Measurements from ENCODE around the gene STYX. TPM values are rescaled to one million over a fixed set of nuclear protein-coding genes. Genes with fewer than 3 reads are reported as not detected.

STYX gene
- total RNA-seq, 1 experiment from 2014 or later = 22.8 TPM

DNA sequence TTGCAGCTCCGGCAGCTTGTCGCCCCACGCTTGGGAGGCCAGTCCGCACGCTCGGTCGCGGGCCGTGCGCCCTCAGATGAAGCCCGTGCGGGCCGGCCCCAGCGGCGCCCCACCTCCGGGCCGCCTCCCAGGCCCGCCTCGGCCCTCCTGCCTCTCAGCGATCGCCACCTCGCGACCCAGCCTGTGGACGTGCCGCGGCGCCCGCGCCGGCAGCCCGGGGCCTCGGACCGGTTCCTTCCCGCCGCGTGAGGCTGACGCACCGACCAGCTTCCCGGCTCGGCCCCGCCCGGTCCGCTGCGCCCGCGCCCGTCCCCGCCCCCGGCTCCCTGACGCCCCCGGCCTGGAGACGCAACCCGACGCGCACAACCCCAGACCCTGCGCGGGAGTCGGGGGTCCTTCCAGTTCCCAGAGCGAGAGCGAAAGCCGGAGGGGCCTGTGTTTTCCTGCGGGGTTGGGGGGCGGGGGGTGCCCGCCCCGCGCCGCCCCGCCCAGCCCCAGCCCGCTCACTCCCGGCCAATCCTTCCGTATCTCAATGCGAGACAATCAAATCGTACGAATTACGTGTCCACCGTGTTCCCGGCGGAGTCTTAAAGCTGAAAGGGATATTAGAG, 34.4 kb upstream of the STYX start, which contains the start of gene ERO1A (continued):
- no peak; the same call in 1 of the 2 replicates for TF ChIP-seq FOXP1 (CRISPR knock-in tag; IDR thresholded peaks at IDR 0.05; ENCODE audit: borderline replicate concordance)
- TF ChIP-seq ZNF423 (CRISPR knock-in tag; IDR thresholded peaks at IDR 0.05) = no peak
- no peak for TF ChIP-seq ZNF138 (CRISPR knock-in tag; conservative IDR thresholded peaks at IDR 0.05)
- TF ChIP-seq NFE2L1 (CRISPR knock-in tag; IDR thresholded peaks at IDR 0.05) = no peak
- TF ChIP-seq NR1H2 (CRISPR knock-in tag; IDR thresholded peaks at IDR 0.05) = no peak
- TF ChIP-seq NR3C1 (CRISPR knock-in tag; conservative IDR thresholded peaks at IDR 0.05; ENCODE audit: low read depth) = no peak
- no peak for TF ChIP-seq OVOL2 (CRISPR knock-in tag; IDR thresholded peaks at IDR 0.05; ENCODE audit: borderline replicate concordance)
- TF ChIP-seq, protein P1, sequence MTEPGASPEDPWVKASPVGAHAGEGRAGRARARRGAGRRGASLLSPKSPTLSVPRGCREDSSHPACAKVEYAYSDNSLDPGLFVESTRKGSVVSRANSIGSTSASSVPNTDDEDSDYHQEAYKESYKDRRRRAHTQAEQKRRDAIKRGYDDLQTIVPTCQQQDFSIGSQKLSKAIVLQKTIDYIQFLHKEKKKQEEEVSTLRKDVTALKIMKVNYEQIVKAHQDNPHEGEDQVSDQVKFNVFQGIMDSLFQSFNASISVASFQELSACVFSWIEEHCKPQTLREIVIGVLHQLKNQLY (CRISPR knock-in tag; IDR thresholded peaks at IDR 0.05) = no peak
- no peak for TF ChIP-seq JUN (CRISPR knock-in tag; IDR thresholded peaks at IDR 0.05)

DNA sequence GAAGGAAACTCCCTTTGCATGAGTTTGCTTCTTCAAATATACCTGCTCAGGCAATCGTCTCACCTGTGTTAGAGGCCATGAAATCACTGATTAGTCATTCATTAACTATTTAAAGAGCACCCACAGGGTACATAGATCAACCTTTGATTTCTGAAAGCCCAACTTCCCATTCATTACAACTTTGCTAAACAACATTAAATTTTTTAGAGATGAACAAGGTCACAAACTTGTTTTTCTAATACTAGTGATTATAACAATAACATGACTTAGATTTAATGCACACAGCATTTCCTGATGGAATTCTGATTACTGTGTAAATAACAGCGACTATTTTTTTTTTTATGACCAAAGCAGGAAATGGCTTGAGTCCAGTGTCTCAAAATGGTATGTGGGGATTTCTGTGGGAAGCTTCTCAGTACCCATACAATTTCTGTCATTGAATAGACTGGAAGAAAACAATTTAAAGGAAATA, 29.2 kb upstream of the STYX start:
- no peaks in the 10 kb centered on the region for H3K36me3 Mint-ChIP-seq
- no peak for TF ChIP-seq ELF4 (CRISPR knock-in tag; IDR thresholded peaks at IDR 0.05; ENCODE audit: low read depth)
- no peak for TF ChIP-seq SP1 (CRISPR knock-in tag; conservative IDR thresholded peaks at IDR 0.05)
- TF ChIP-seq, protein P2, sequence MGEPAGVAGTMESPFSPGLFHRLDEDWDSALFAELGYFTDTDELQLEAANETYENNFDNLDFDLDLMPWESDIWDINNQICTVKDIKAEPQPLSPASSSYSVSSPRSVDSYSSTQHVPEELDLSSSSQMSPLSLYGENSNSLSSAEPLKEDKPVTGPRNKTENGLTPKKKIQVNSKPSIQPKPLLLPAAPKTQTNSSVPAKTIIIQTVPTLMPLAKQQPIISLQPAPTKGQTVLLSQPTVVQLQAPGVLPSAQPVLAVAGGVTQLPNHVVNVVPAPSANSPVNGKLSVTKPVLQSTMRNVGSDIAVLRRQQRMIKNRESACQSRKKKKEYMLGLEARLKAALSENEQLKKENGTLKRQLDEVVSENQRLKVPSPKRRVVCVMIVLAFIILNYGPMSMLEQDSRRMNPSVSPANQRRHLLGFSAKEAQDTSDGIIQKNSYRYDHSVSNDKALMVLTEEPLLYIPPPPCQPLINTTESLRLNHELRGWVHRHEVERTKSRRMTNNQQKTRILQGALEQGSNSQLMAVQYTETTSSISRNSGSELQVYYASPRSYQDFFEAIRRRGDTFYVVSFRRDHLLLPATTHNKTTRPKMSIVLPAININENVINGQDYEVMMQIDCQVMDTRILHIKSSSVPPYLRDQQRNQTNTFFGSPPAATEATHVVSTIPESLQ (CRISPR knock-in tag; IDR thresholded peaks at IDR 0.05) = no peak
- TF ChIP-seq, protein P3, sequence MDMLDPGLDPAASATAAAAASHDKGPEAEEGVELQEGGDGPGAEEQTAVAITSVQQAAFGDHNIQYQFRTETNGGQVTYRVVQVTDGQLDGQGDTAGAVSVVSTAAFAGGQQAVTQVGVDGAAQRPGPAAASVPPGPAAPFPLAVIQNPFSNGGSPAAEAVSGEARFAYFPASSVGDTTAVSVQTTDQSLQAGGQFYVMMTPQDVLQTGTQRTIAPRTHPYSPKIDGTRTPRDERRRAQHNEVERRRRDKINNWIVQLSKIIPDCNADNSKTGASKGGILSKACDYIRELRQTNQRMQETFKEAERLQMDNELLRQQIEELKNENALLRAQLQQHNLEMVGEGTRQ (CRISPR knock-in tag; IDR thresholded peaks at IDR 0.05) = no peak
- TF ChIP-seq, protein P4, sequence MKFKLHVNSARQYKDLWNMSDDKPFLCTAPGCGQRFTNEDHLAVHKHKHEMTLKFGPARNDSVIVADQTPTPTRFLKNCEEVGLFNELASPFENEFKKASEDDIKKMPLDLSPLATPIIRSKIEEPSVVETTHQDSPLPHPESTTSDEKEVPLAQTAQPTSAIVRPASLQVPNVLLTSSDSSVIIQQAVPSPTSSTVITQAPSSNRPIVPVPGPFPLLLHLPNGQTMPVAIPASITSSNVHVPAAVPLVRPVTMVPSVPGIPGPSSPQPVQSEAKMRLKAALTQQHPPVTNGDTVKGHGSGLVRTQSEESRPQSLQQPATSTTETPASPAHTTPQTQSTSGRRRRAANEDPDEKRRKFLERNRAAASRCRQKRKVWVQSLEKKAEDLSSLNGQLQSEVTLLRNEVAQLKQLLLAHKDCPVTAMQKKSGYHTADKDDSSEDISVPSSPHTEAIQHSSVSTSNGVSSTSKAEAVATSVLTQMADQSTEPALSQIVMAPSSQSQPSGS (CRISPR knock-in tag; IDR thresholded peaks at IDR 0.05; ENCODE audit: borderline replicate concordance, low read depth) = no peak
- TF ChIP-seq, protein P5, sequence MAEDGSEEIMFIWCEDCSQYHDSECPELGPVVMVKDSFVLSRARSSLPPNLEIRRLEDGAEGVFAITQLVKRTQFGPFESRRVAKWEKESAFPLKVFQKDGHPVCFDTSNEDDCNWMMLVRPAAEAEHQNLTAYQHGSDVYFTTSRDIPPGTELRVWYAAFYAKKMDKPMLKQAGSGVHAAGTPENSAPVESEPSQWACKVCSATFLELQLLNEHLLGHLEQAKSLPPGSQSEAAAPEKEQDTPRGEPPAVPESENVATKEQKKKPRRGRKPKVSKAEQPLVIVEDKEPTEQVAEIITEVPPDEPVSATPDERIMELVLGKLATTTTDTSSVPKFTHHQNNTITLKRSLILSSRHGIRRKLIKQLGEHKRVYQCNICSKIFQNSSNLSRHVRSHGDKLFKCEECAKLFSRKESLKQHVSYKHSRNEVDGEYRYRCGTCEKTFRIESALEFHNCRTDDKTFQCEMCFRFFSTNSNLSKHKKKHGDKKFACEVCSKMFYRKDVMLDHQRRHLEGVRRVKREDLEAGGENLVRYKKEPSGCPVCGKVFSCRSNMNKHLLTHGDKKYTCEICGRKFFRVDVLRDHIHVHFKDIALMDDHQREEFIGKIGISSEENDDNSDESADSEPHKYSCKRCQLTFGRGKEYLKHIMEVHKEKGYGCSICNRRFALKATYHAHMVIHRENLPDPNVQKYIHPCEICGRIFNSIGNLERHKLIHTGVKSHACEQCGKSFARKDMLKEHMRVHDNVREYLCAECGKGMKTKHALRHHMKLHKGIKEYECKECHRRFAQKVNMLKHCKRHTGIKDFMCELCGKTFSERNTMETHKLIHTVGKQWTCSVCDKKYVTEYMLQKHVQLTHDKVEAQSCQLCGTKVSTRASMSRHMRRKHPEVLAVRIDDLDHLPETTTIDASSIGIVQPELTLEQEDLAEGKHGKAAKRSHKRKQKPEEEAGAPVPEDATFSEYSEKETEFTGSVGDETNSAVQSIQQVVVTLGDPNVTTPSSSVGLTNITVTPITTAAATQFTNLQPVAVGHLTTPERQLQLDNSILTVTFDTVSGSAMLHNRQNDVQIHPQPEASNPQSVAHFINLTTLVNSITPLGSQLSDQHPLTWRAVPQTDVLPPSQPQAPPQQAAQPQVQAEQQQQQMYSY (CRISPR knock-in tag; IDR thresholded peaks at IDR 0.05) = no peak
- no peak for TF ChIP-seq CREM (CRISPR knock-in tag; IDR thresholded peaks at IDR 0.05)
- no peak for TF ChIP-seq CREB1 (CRISPR knock-in tag; IDR thresholded peaks at IDR 0.05)
- TF ChIP-seq OVOL2 (CRISPR knock-in tag; IDR thresholded peaks at IDR 0.05; ENCODE audit: borderline replicate concordance) = no peak
- no peak for TF ChIP-seq RORB (CRISPR knock-in tag; IDR thresholded peaks at IDR 0.05)
- no peak for TF ChIP-seq KAT7 (CRISPR knock-in tag; IDR thresholded peaks at IDR 0.05; ENCODE audit: borderline replicate concordance)
- TF ChIP-seq NFATC4 (CRISPR knock-in tag; IDR thresholded peaks at IDR 0.05) = no peak
- TF ChIP-seq ZNF396 (CRISPR knock-in tag; IDR thresholded peaks at IDR 0.05; ENCODE audit: borderline replicate concordance) = no peak
- TF ChIP-seq, protein P6, sequence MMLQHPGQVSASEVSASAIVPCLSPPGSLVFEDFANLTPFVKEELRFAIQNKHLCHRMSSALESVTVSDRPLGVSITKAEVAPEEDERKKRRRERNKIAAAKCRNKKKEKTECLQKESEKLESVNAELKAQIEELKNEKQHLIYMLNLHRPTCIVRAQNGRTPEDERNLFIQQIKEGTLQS (CRISPR knock-in tag; conservative IDR thresholded peaks at IDR 0.05) = no peak
- DNase-seq (ENCODE audit: low spot score) (no peak), ATAC-seq (no peak)
- no peaks in the 10 kb centered on the region for H3K9me3 Mint-ChIP-seq
- ChIA-PET POLR2A (no interaction called here), CTCF (no interaction called here)
- H3K27ac Mint-ChIP-seq = no peak overlapping the region
- H3K27me3 Mint-ChIP-seq (ENCODE audit: low read depth) = no peaks in the 10 kb centered on the region; the same call in 1 of the 2 replicates
- no peak overlapping the region for H3K4me3 Mint-ChIP-seq
- no peaks in the 10 kb centered on the region for H3K4me1 Mint-ChIP-seq
